ENCODE measurements around the gene GNB1L.
"Not testable (repeated sequence)": the region's sequence is repeated elsewhere in the genome, so short reads cannot be mapped to it uniquely, and the experiment has no call there.

The GNB1L gene

GRCh38 chr22:19889951-19890350 is 35.3 kb upstream of the GNB1L start:
- DNase-seq (ENCODE audit: low spot score) = no peak

DNA sequence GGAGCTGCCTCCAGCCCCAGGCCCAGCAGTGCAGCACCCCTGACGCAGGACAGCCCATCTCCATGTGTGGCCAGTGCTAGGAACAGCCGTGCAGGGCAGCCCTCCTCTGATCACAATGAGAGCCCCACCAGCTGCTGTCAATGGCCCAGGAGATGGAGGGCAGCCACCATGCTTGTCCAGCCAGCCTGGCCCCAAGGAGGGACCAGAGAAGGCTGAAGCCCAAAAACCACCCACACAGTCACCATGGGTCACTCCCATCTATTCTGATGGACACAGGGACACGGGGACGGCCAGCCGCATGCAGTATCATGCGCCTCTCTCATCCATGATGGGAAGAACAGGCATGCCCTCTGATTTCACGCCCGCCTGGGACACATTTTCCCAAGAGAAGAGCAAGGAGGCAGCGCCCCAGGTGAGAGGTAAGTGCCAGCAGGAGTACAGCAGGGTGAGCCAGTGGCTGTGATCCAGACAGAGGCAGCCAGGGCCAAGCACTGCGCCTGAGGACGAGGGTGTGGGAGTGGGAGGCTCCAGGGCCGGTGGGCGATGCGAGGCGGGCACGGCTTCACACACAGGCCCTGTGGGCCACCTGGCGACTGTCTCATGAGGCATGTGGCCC is 33.6 kb upstream of the GNB1L start:
- no peak for DNase-seq (ENCODE audit: low spot score)

DNA sequence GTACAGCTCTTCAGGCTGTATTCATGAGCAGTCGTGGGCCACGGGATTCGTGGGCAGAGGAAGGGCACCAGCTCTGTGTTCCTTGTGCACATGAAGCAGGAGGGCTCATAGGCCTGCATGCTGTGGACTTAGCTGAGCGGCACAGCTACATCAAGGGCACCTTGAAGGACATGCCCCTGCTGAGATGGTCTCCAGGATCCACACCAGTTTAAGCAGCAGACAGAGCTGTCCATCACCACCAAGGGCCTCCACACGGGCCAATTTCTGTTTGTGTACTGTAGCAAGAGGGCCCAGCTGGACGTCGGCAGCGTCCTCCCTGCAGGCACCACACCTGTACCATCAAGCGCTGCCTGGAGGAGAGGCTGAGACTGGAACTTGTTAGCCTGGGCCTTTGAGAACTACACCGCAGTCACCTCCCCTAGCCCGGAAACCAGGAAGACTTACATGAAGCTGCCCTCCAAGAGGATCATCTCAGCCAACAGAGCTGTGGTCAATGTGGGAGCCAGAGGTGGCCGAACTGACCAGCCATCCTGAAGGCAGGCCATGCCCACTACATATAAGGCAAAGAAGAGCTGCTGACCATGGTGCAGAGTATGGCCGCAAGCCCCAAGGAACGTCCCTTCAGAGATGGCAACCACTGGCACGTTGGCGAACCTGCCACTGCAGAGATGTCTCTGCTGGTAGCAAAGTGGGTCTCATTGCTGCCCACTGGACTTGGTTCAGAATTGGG is 32.7 kb upstream of the GNB1L start:
- DNase-seq (ENCODE audit: low spot score) = no peak

GRCh38 chr22:19886605-19887255 is 32.1 kb upstream of the GNB1L start:
- DNase-seq (ENCODE audit: low spot score) = no peak

- DNase-seq (ENCODE audit: low spot score) = no peak
Observed at GRCh38 chr22:19885841-19886592, 31.3 kb upstream of the GNB1L start.

DNA sequence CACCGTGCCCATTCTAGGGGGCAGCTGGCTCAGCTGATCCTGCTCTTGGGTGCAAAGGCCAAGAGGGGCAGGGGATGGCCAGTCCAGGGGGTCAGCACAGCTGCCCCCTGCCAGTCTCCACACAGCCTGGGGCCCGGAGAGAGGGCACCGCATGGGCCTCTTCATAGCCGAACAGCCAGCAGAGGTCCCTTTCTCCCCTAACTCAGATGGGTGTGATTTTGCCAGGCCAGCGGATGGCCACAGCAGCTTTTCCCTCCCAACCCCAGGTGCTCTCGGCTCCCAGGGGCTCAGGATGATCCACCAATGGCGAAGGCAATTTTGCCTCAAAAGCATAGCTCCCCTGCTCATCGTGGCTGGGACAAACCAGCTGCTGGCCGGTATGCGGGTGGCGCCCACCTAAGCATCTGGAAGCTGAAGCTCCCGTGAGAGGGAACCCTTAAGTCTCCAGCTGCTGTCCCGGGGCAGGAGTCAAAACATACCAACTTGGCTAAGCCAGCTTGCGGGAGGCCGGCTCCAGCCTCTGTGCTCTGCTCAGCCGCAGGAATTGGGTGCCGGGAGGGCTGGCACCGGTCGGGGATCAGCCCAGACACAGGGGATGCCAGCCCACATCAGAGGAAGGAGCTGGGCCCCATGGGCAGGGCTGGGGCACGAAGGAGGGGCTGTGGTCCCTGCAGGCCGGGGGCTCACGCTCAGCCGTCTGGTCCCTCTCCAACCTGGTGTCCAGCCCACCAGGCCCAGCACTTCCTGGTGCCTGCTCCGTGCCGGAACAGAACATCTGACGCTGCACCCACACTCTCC is 30.5 kb upstream of the GNB1L start:
- DNase-seq (ENCODE audit: low spot score) = no peak

GRCh38 chr22:19884161-19884953 is 29.7 kb upstream of the GNB1L start:
- DNase-seq (ENCODE audit: low spot score) = no peak

DNA sequence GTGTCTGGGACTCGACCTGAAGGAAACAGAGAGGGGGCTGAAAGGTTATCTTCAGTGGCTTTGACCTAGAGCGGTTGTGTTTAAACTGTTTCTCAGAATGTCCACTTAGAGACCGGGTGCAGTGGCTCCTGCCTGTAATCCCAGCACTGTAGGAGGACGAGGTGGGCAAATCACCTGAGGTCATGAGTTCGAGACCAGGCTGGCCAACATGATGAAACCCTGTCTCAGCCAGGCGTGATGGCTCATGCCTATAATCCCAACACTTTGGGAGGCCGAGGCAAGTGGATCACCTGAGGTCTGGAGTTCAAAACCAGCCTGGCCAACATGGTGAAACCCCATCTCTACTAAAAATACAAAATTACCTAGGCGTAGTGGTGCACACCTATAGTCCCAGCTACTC is 28.8 kb upstream of the GNB1L start:
- DNase-seq (ENCODE audit: low spot score) = not testable (repeated sequence)

DNA sequence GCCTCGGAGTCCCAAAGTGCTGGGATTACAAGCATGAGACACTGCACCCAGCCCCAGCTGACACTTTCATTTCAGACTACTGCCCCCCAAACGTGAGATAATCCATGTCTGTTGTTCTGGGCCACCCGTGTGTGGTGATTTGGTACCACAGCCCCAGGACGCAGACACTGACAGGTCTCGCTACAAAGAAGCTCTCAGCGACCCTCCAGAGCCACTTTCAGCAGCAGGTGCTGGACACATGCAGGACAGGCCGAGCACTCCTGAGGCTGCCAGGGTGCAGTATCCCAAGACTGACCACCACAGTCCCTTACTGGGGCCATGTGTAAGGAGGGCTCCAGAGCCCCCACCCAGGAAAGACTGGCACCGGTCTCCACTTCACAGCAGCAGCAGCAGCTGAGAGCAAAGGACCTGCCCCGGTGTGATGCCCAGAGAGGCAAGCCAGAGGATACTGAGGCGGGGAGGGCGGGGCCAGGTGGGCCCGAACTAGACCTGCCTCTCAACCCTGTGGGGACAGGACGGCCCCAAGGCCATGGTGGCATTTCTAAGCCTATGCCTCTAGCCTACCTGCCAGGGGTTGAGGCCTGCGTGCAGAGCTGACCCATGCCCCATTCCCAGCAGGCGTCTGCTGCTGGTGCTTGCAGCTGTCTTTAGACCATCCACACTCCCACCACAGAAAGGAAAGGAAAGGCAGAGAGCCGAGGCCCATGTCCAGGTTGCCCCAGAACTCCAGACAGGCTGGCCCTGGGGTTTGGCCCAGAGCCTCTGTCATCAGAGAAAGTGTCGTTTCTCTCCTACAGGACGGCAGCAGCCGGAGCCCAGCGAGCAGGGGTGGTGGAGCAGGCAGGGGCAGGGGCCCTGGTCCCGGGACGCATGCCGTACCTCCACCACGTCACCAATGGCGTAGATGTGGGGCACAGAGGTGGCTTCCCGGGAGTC is 28.0 kb upstream of the GNB1L start:
- no peak for DNase-seq (ENCODE audit: low spot score)

- peak; percentile 89 for DNase-seq (ENCODE audit: low spot score)
Observed at GRCh38 chr22:19880786-19881569, 26.3 kb upstream of the GNB1L start.

DNA sequence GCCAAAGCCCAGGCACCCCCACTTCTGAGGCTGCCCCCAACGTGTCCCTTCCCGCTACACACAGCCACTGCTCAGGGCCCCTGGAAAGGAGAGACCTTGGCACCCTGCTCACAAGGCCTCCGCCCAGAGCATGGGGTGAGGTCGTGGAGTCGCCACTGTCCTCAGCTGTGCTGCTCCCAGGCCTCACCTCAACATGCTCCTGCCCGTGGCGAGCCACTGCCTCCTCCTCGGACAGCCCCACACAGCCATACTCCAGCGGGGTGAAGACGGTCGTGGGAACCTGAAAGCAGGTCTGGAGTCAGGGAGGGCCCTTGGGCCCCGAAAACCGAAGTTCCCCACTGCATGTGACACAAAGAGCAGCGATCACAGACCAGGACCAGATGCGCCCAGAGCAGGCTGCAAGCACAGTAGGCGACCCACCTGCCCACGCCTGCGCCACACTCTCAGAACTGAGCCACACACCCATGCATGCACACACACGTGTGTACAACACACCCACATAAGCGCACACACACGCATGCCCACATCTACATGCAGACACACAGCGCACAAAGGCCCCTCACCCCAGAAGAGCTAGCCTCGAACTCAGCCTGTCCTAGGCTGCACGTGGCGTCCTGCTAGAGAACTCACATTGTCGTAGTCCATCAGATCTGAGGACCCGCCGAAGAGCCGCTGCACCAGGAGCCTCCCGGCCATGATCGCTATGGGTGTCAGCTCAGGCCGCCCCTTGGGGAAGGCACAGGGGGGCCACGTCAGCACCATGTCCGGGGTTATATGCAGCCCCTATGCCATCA is 25.5 kb upstream of the GNB1L start:
- DNase-seq (ENCODE audit: low spot score) = no peak

- no peak for DNase-seq (ENCODE audit: low spot score)
Observed at GRCh38 chr22:19879643-19879991, 24.9 kb upstream of the GNB1L start.

- DNase-seq (ENCODE audit: low spot score) = no peak
Observed at GRCh38 chr22:19879246-19879570, 24.5 kb upstream of the GNB1L start.

DNA sequence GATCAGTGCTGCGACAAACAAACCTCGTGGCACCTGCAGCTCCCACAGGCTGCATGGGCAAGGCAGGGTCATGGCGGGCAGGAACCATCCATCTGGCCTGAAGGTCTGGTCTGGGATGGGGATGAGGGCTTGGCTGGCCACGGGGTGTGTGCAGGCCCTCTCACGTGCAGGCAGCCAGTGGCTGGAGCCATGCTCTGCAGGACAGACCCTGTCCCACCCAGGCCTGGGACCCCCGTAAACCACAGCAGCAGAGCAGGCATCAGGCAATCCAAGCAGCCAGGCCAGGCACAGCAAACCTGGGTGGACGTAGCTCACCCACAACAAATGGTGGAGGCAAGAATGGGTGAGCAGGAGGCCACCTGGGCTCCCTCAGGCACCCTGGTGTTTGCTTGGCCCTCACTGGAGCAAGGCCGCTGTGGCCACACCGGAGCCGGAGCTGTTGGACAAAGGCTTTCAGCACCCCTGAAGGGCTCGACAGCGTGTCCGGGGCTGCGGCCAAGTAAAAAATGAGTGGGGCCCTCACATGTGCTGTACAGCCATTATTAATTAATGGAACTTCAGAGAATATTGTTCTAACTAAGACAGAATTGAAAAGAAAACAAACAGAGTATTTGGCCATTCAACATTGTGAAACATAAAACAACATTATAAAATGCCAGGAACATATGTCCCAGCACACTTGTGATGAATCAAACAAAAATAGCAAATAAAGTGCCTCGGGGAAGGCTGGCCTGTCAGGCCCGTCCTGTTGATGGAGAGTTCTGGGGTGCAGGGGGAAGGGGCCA is 24.0 kb upstream of the GNB1L start:
- DNase-seq (ENCODE audit: low spot score) = no peak

DNA sequence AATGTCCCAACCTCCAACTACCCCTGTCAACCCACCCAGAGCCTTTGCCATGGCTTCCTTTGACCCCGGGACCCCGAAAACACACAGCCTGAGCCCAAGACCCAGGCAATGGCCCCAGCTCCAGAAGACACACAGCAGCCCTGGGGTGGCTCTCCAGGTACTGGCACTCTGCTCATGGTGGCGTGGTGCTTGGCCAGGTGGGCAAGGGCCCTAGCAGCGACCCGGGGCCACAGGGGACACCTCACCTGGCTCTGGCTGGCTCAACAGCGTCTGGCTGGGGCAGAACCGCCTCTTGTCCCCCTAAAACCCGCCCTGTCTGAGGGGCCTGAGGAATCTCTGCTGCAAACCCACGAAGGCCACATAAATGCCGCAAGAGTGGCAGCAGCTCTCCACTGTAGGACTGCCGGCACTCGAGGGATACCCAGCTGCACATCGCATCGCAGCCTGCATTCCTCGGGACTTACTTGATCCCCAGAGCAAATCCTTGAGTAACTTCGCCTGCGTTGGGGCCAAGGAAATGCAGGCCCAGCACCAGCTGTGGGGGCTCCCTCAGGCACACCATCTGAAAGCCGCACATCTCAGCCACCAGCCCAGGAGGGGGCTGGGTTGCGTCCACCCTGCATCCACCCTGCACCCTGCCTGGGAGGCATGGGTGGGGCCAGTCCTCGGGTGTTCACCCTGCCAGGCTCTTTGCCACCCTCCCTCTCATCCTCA is 23.1 kb upstream of the GNB1L start:
- no peak for DNase-seq (ENCODE audit: low spot score)

DNA sequence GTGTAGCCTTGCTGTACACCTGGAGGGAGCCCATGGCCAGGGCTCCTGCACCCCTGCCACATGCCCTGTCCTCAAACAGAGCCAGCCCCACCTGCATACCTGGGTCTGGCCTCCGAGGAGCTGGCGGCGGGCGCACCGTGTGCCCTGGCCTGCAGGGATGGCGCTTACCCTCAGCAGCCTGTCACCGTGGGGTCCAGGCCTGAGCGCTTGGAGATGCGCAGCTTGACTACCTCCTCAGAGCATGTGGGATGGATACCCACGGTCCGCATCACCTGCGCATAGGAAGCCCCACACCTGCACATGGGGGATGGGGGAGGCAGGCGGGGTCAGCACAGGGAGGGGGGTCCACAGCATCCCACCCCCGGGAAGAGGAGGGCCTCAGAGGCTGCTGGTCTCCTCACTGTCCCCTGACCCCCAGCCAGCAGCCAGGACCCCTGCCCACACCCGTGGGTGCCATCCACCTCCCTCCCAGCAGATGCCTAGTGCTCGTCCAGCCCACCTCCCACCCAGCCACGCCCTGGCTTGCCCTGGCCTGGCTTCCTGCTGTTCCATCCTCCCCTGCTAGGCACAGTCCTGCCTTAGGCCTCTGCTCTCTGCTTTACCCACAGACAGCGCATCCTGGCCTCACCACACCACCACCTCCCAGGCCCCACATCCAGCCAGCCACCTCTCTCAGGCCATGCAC is 22.4 kb upstream of the GNB1L start:
- no peak for DNase-seq (ENCODE audit: low spot score)

All from HuH-7.5 (cell line).